GM13976 (cell line): ENCODE results near the gene REC114.
A peak's percentile ranks its signal among the peaks of the same experiment; 100 is the strongest.

Source experiments
- DNase-seq: peaks from one replicate; pipeline ENCODE4 v3.0.0; 2012; ENCODE audit warnings: low spot score
- in situ Hi-C: fragments of 300-500 bp; cut with MboI; formaldehyde crosslinking; loops from one replicate; pipeline ENCODE4 v1.12.0; 2022; ENCODE audit warnings: low sequenced_read_pairs, mixed read lengths, inconsistent platforms; ENCODE audit not compliant: unreplicated experiment
- TF ChIP-seq, protein P1 (sequence below): IDR thresholded peaks from 2 replicates; pipeline ENCODE4 v1.5.1; 2012; ENCODE audit warnings: borderline replicate concordance, mild to moderate bottlenecking; ENCODE audit not compliant: insufficient read depth; ENCODE audit errors: extremely low read depth, missing control alignments, control extremely low read depth

The REC114 gene

DNA sequence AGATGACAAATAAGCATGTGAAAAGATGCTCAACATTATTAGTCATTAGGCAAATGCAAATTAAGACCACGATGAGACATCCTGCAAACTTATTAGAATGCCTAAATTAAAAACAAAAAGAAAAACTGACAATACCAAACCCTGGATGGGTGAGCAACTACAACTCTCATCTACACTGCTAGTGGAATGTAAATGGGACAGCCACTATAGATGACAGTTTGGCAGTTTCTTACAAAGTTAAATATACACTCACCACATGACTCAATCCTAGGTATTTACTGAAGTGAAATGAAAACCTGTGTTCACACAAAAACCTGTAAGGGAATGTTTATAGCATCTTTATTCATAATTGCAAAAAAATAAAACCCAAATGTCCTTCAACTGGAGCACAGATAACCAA is 115.6 kb downstream of the REC114 start:
- in situ Hi-C loops: loop anchor here (10.0 kb wide), 1 partner anchor 136 kb away; no protein-coding TSS in a partner anchor
- no peak for DNase-seq
- TF ChIP-seq, protein P1, sequence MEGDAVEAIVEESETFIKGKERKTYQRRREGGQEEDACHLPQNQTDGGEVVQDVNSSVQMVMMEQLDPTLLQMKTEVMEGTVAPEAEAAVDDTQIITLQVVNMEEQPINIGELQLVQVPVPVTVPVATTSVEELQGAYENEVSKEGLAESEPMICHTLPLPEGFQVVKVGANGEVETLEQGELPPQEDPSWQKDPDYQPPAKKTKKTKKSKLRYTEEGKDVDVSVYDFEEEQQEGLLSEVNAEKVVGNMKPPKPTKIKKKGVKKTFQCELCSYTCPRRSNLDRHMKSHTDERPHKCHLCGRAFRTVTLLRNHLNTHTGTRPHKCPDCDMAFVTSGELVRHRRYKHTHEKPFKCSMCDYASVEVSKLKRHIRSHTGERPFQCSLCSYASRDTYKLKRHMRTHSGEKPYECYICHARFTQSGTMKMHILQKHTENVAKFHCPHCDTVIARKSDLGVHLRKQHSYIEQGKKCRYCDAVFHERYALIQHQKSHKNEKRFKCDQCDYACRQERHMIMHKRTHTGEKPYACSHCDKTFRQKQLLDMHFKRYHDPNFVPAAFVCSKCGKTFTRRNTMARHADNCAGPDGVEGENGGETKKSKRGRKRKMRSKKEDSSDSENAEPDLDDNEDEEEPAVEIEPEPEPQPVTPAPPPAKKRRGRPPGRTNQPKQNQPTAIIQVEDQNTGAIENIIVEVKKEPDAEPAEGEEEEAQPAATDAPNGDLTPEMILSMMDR: no peak

DNA sequence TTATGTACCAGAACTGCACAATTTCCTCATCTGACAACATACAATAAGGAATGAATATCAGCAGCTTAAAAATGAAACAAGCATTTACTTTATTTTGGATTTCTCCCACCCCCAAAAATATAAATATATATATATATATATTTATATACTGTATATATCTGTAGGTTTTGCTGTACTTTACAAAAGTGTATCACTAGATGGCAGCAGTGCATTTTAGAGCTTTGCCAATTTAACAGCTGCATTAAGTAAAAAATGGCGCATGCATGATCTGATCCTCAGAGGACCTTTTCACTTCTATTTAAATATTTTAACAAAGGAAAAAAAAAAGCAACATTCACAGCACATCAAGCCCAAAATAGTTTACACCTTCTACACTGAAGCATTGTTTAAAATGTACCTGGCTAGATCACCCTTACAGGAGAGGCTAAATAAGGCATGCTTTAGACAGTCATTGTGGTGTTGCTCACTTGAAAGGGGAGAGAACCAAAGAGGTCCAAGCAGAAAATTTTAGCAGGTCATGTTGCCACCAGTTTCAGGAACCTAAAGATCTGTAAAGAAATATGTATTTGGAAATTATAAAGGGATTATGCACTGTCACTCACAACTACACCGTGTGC is 117.6 kb downstream of the REC114 start:
- TF ChIP-seq, protein P1: no peak
- DNase-seq: peak; percentile 32
- in situ Hi-C loops: no loop called here

DNA sequence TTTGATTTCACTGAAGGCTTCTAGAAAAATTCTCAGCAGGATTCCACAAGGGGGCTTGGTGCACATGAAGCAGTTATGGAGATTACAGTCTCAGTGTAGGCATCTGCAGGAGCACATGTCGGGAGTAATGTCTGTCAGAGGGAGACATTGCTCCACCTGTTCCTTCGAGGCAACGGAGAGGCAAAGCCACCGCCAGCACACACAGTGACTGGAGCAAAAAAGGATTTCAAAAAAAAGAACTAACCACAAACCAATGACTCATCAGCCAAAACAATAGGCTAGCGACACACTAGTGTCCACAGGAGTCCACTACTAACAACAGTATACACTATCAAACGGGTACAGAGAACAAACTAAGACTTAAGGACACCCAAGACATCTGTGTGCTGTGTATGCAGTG is 121.3 kb downstream of the REC114 start:
- DNase-seq: no peak
- TF ChIP-seq, protein P1: no peak
- in situ Hi-C loops: no loop called here

- in situ Hi-C loops: no loop called here
- no peak for DNase-seq
Measured at GRCh38 chr15:73567020-73567419, 124.1 kb downstream of the REC114 start.

GRCh38 chr15:73568564-73569280 is 125.8 kb downstream of the REC114 start:
- in situ Hi-C loops: no loop called here
- TF ChIP-seq, protein P1: no peak
- no peak for DNase-seq

More at GRCh38 chr15:73567020-73567419, 124.1 kb downstream of the REC114 start:
- TF ChIP-seq, protein P1: no peak

DNA sequence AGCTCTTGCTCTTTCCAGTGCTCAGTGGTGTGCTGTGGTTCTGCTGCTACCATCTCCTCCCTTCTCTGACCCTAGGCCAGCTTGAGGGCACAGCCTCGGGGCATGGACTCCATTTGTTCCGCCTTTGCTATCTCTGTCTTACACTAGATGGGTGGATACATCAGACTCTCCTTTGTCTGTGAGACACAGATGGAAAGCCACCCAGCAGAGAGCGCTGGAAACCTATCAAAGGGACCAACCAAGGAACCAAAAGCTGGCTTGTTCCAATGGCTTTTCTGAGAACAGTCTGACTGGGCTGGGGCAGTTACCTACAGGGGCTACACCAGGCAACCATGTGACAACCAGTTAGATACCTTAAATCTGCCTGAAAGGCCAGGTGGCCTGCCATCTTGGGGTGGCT is 126.4 kb downstream of the REC114 start:
- in situ Hi-C loops: no loop called here
- no peak for DNase-seq
- TF ChIP-seq, protein P1: no peak
